CD4-positive, CD25-positive, alpha-beta regulatory T cell (primary cell): ENCODE measurements around the gene TLL2. TPM values are rescaled to one million over a fixed set of nuclear protein-coding genes. Genes with fewer than 3 reads are reported as not detected.

Experiments
- ATAC-seq, 2 donors: fragments of 150-1000 bp; cut with Tn5 transposase; one replicate each; pipeline ENCODE4 v1.10.0; 2021; ENCODE audit warnings: low read depth in 2 of 2, moderate number of reproducible peaks in 2 of 2, moderate library complexity in 1 of 2
- DNase-seq, 3 donors: peaks; one replicate each; pipeline versions ENCODE4 v3.0.0 to v3.0.0-alpha.2; 2012 to 2022; ENCODE audit warnings: mixed read lengths in 1 of 3
- H3K27ac ChIP-seq: one replicate; pipeline ENCODE4 v1.7.0; 2013; ENCODE audit warnings: mild to moderate bottlenecking, low read length; ENCODE audit not compliant: insufficient read depth, poor library complexity, severe bottlenecking
- H3K27me3 ChIP-seq: one replicate; pipeline ENCODE4 v1.7.0; 2013; ENCODE audit warnings: low read length; ENCODE audit not compliant: control insufficient read depth, insufficient read depth
- H3K36me3 ChIP-seq: one replicate; pipeline ENCODE4 v1.7.0; 2013; ENCODE audit warnings: mild to moderate bottlenecking, low read length, moderate library complexity; ENCODE audit not compliant: control insufficient read depth, insufficient read depth
- H3K4me1 ChIP-seq: 2 replicates; pipeline ENCODE4 v1.7.0; 2013; ENCODE audit warnings: mild to moderate bottlenecking, low read length; ENCODE audit not compliant: insufficient read depth, control insufficient read depth, poor library complexity, severe bottlenecking
- H3K4me3 ChIP-seq: one replicate; pipeline ENCODE4 v1.7.0; 2013; ENCODE audit warnings: low read depth, mild to moderate bottlenecking, low read length, moderate library complexity
- H3K9me3 ChIP-seq, 2 experiments: 1 replicate in 1 of 2; 2 replicates in 1 of 2; pipeline ENCODE4 v1.7.0; 2013; ENCODE audit warnings: low read length in 2 of 2, mild to moderate bottlenecking in 1 of 2, moderate library complexity in 1 of 2; ENCODE audit not compliant: control insufficient read depth in 2 of 2
- H3K27ac Mint-ChIP-seq, 3 donors: one replicate each; pipeline ENCODE4 v1.8.0; 2020 to 2022; ENCODE audit warnings: mild to moderate bottlenecking in 3 of 3, mixed read lengths in 3 of 3, moderate library complexity in 2 of 3
- H3K27me3 Mint-ChIP-seq: one replicate; pipeline ENCODE4 v1.8.0; 2022; ENCODE audit warnings: mild to moderate bottlenecking, mixed read lengths
- H3K36me3 Mint-ChIP-seq: one replicate; pipeline ENCODE4 v1.8.0; 2020; ENCODE audit warnings: mixed read lengths
- H3K4me1 Mint-ChIP-seq, 4 donors: one replicate each; pipeline ENCODE4 v1.8.0; 2020 to 2022; ENCODE audit warnings: mixed read lengths in 4 of 4, mild to moderate bottlenecking in 1 of 4
- H3K4me3 Mint-ChIP-seq, 4 donors: one replicate each; pipeline ENCODE4 v1.8.0; 2020 to 2022; ENCODE audit warnings: mild to moderate bottlenecking in 4 of 4, mixed read lengths in 4 of 4, moderate library complexity in 3 of 4
- H3K9me3 Mint-ChIP-seq, 7 donors: one replicate each; pipeline ENCODE4 v1.8.0; 2020 to 2022; ENCODE audit warnings: mixed read lengths in 7 of 7, mild to moderate bottlenecking in 3 of 7, moderate library complexity in 2 of 7
- polyA plus RNA-seq, 4 donors: library from polyadenylated mRNA; unstranded; fragments of 300-500 nt; fragmentation: Illumina TruSeq; gene quantifications; one replicate each; pipeline ENCODE4 v1.2.3, GENCODE V29; 2021
- total RNA-seq: library from RNA; stranded (reverse); gene quantifications from one replicate; pipeline ENCODE4 v1.2.3, GENCODE V29; 2022

TLL2 gene
- total and polyA plus RNA-seq, 5 donors from 2014 or later: not detected

DNA sequence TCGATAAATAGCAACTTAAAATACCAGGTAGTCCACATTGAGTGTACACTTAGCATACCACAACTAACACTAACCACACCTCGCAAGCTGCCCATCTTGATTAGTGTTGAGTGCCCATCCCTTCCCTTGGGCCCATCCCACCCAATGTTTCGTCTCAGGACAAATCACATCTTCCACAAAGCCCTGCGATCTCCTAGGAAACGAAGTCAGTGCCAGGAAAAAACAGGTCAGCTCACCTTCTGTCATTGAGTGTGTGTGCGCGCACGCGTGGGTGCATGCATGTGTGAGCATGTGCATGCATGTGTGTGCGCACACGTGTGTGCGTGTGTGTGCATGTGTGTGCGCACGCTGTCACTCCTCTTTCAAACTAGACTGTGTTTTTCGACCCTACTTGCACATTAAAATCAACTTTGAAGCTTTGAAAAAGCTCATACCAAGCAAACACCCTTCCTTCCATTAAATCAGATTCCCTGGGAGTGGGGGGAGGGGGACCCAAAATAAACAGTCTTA, 106.1 kb downstream of the TLL2 start:
- Mint-ChIP-seq H3K36me3 (no peaks in the 10 kb centered on the region), H3K4me1 (no peaks in the 10 kb centered on the region), H3K4me3 (no peak overlapping the region), H3K27ac (no peak overlapping the region), H3K27me3 (peaks cover 26% of the 10 kb centered on the region), H3K9me3 (peaks cover 0 to 1% (median 0%) of the 10 kb centered on the region in 7 donors)
- DNase-seq: no peak
- Histone ChIP-seq H3K9me3 (no peaks in the 10 kb centered on the region), H3K36me3 (no peaks in the 10 kb centered on the region), H3K27me3 (peaks cover 5% of the 10 kb centered on the region), H3K4me1 (no peaks in the 10 kb centered on the region), H3K4me3 (no peak overlapping the region), H3K27ac (no peak overlapping the region)
- no peak for ATAC-seq

DNA sequence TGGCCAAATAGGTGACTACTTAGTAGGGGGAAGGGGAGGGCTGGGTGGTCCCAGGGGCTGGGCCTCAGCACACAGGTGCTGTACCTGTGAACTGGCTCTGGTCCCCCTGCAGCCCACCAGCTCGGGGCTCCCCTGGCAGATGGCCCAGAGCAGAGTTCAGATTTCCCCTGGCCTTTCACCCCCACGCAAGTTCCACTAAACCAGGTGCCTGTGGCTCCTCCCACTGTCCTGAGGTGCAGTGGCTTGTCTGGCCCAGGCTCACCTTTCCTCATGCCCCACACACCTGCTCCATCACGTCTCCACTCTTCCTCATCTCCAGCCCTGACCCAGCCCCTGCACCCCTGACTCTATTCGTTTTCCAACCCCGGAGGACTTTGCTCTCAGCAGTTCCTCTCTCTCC, 107.6 kb downstream of the TLL2 start:
- ATAC-seq (no peak), DNase-seq (no peak)
- H3K4me3 Mint-ChIP-seq: no peak overlapping the region
- Histone ChIP-seq H3K4me1 (no peaks in the 10 kb centered on the region), H3K27ac (no peak overlapping the region), H3K4me3 (no peak overlapping the region), H3K9me3 (no peaks in the 10 kb centered on the region), H3K27me3 (peaks cover 5% of the 10 kb centered on the region), H3K36me3 (no peaks in the 10 kb centered on the region)
- peaks cover 31% of the 10 kb centered on the region for H3K27me3 Mint-ChIP-seq
- H3K4me1 Mint-ChIP-seq: no peaks in the 10 kb centered on the region
- H3K27ac Mint-ChIP-seq: no peak overlapping the region
- no peaks in the 10 kb centered on the region for H3K36me3 Mint-ChIP-seq
- H3K9me3 Mint-ChIP-seq: peaks cover 0 to 1% (median 0%) of the 10 kb centered on the region in 7 donors

DNA sequence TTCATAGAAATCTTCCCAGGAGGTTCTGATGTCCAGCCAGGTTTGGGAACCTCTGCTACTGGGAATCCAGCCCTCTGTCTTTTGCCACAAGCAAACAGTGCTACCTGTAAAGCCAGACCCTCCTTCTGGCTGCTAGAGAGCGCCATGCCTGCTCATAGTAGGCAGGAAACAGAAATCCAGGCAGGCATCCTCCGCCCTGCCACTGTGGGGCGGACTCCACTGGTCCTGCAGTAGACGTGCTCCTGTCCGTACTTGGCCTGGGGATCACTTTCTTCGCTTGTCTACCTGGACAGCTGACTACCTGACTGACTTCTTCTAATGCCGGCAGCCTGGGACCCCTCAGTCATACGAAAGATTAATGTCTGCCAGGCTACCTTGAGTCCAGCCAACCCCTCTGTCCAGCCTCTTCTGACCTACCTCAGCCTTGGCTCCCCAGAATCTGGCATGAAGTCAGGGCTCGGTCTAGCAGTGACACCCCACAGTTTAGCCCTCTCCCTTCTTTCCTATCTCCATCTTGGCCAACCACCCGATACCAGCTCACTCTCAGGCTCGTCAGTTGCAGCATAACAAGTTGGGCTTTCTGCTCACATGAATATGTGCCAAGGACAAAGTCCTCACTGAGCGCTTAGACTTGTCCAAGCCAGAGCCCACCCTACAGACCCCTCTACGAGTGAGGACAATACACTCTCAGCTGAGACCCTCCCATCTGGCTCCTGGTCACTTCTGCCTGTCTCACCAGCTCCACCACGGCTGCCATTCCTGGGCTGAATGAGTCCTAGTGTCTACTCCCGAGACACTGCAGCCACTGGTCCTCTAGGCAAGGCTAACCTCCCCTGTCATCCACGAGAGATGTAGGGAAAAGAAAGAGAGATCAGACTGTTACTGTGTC, 111.1 kb downstream of the TLL2 start:
- peaks cover 50% of the 10 kb centered on the region for H3K27me3 Mint-ChIP-seq
- H3K36me3 Mint-ChIP-seq: no peaks in the 10 kb centered on the region
- H3K27me3 ChIP-seq: peaks cover 3% of the 10 kb centered on the region

DNA sequence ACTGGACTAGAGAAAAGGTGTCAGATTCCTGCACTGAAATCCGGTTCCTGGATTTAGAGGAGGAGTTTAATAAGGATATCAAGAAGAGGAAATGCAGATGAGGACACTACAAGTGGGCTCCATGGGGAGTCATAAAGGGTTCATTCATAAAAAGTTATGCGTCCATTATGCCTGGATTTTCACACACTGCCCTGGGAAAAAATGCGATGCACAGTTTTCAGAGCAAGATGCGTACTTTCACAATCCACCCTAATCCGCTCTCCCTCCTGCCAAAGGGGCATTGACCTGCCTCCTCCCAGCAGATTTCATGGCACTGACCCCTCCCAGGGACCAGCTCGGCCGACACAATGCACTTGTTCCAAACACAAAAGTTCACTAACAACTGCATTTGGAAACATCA, 112.7 kb downstream of the TLL2 start:
- H3K9me3 Mint-ChIP-seq: peaks cover 0 to 2% (median 0%) of the 10 kb centered on the region in 7 donors
- Histone ChIP-seq H3K4me3 (no peak overlapping the region), H3K9me3 (no peaks in the 10 kb centered on the region), H3K36me3 (no peaks in the 10 kb centered on the region), H3K4me1 (no peaks in the 10 kb centered on the region), H3K27me3 (peaks cover 3% of the 10 kb centered on the region), H3K27ac (no peak overlapping the region)
- H3K27me3 Mint-ChIP-seq: peaks cover 54% of the 10 kb centered on the region
- H3K4me3 Mint-ChIP-seq: no peak overlapping the region
- H3K36me3 Mint-ChIP-seq: no peaks in the 10 kb centered on the region
- ATAC-seq (no peak), DNase-seq (no peak)
- peak overlapping the region in 1 of 3 donors; percentile 38 for H3K27ac Mint-ChIP-seq
- peaks cover 0 to 2% (median 0%) of the 10 kb centered on the region in 4 donors for H3K4me1 Mint-ChIP-seq

More for the DNA sequence above, 111.1 kb downstream of the TLL2 start:
- no peaks in the 10 kb centered on the region for H3K4me1 ChIP-seq
- Mint-ChIP-seq H3K9me3 (peaks cover 0 to 1% (median 0%) of the 10 kb centered on the region in 7 donors), H3K27ac (no peak overlapping the region), H3K4me3 (no peak overlapping the region), H3K4me1 (no peaks in the 10 kb centered on the region)
- H3K9me3 ChIP-seq: no peaks in the 10 kb centered on the region
- DNase-seq (no peak), ATAC-seq (no peak)
- H3K27ac ChIP-seq: no peak overlapping the region
- H3K36me3 ChIP-seq: no peaks in the 10 kb centered on the region
- no peak overlapping the region for H3K4me3 ChIP-seq

DNA sequence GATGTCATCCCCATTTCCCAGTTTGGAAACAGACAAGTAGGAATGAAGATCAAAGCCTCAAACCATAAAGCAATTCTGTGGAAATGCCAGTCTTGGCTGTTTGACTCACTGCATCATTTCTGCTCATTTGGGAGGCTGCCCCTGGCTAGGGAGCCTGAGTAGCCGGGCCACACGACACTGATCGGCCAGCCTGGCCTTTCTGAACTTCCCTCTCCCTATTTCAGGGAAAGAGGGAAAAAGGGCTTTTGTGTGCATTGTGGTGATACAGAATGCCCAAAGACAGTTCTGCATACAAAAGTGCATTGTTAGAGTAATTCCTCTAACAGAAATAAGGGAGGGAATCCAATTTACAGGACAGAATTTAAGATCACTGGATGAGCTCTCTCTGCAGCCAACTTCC, 113.3 kb downstream of the TLL2 start:
- H3K27me3 Mint-ChIP-seq: peaks cover 60% of the 10 kb centered on the region
- H3K4me1 Mint-ChIP-seq: peaks cover 0 to 3% (median 0%) of the 10 kb centered on the region in 4 donors

DNA sequence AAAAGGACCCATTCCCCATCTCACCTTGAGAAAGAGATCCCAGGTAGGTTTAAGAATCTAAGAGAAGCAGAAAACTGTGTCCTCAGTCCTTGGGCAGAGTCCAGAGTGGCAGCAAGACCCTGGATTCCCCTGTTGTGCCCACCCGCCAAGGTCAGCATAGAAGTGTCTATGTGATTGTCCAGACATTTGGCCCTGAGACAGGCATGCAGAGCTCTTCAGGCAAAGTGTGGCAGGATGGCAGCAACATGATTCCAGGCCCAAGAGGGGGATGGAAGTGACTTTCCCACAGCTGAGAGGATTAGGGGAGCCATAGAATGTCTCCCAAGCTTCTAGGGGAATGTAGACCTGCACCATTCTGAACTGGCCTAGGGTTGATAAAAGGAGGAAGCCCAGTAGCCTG, 115.8 kb downstream of the TLL2 start:
- peaks cover 7% of the 10 kb centered on the region for H3K27me3 ChIP-seq
- no peak overlapping the region for H3K27ac ChIP-seq
- Mint-ChIP-seq H3K4me3 (no peak overlapping the region), H3K27me3 (peaks cover 71% of the 10 kb centered on the region), H3K27ac (no peak overlapping the region), H3K4me1 (peaks cover 0 to 3% (median 0%) of the 10 kb centered on the region in 4 donors), H3K36me3 (no peaks in the 10 kb centered on the region), H3K9me3 (peaks cover 0 to 2% (median 0%) of the 10 kb centered on the region in 7 donors)
- H3K36me3 ChIP-seq: no peaks in the 10 kb centered on the region
- ATAC-seq (no peak), DNase-seq (no peak)
- H3K9me3 ChIP-seq: no peaks in the 10 kb centered on the region
- H3K4me3 ChIP-seq: no peak overlapping the region
- H3K4me1 ChIP-seq: no peaks in the 10 kb centered on the region

More for the DNA sequence above, 113.3 kb downstream of the TLL2 start:
- H3K27me3 ChIP-seq: peaks cover 4% of the 10 kb centered on the region
- peaks cover 0 to 2% (median 0%) of the 10 kb centered on the region in 7 donors for H3K9me3 Mint-ChIP-seq
- DNase-seq: no peak
- H3K4me3 ChIP-seq: no peak overlapping the region
- ATAC-seq: no peak
- H3K36me3 ChIP-seq: no peaks in the 10 kb centered on the region
- no peaks in the 10 kb centered on the region for H3K36me3 Mint-ChIP-seq
- H3K4me1 ChIP-seq: no peaks in the 10 kb centered on the region
- H3K27ac ChIP-seq: no peak overlapping the region
- H3K27ac Mint-ChIP-seq: peak overlapping the region in 1 of 3 donors; percentile 38
- no peaks in the 10 kb centered on the region for H3K9me3 ChIP-seq
- H3K4me3 Mint-ChIP-seq: no peak overlapping the region

DNA sequence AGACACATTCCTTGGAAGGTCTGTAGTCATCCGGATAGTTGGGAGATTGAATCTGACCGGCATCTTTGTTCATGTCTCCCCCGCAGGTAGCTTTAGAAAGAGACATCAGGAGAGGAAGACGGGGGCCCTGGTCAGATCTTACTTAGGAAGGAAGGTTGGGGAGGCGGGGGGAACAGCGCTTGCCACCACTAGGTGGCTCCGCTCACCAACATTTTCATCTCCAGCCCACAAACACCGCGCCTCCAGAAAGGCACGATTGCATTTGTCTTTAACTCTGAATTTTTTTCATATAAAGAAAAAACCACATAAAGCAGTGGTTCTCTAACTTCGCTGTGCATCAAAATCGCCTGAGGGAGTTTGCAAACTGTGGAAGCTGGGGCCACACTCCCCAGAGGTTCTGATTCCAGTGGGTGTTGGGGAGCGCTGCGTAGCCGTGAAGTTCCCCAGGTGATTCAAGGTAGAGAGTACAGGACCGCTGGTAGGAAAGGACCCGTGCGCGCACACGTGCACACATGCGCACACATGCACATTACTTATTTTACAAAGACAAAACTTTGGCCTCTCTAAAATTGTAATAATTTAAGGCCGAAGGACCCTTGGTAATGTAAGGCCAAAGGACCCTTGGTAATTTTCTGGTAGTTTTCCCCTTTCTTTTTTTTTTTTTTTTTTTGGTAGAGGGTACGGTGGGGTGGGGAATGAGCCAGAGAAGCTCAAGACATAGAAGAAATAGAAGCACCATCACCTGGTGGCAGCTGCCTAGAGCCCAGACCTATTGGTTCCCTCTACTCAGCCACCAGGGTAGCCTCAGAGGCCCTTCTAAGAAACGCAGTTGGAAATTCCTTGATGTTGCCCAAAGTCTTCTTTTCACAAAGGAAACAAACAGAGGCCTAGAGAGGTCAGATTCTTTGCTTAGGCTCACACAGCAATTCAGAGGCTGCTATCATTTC, 117.5 kb downstream of the TLL2 start:
- H3K9me3 Mint-ChIP-seq: peaks cover 0 to 2% (median 0%) of the 10 kb centered on the region in 7 donors
- no peak overlapping the region for H3K27ac ChIP-seq
- peaks cover 59% of the 10 kb centered on the region for H3K27me3 Mint-ChIP-seq
- H3K9me3 ChIP-seq: no peaks in the 10 kb centered on the region
- peak overlapping the region in 1 of 4 donors; percentile 9 for H3K4me3 Mint-ChIP-seq
- peak; percentile 59 to 69 for ATAC-seq
- no peak overlapping the region for H3K4me3 ChIP-seq
- H3K27me3 ChIP-seq: peaks cover 7% of the 10 kb centered on the region
- no peaks in the 10 kb centered on the region for H3K36me3 ChIP-seq
- no peak overlapping the region for H3K27ac Mint-ChIP-seq
- H3K4me1 Mint-ChIP-seq: peaks cover 0 to 3% (median 0%) of the 10 kb centered on the region in 4 donors
- no peaks in the 10 kb centered on the region for H3K4me1 ChIP-seq
- peak; percentile 24 to 80 (median 53) for DNase-seq
- no peaks in the 10 kb centered on the region for H3K36me3 Mint-ChIP-seq
